ENCODE results near the gene GLRX3.
"Not testable (repeated sequence)": the region's sequence is repeated elsewhere in the genome, so short reads cannot be mapped to it uniquely, and the experiment has no call there.

DNA sequence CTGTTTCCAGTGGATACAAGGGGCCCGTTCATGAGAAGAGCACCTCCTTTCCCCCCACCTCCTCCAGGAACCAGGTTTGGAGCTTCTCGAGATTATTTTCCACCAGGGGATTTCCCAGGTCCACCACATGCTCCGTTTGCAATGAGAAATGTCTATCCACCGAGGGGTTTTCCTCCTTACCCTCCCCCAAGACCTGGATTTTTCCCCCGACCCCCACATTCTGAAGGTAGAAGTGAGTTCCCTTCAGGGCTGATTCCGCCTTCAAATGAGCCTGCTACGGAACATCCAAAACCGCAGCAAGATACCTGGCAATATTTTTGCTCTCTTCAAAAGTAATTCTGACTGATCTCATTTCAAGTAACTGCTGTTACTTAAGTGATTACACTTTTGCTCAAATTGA lies 28.0 kb upstream of the GLRX3 start:
- TF ChIP-seq, protein P1, sequence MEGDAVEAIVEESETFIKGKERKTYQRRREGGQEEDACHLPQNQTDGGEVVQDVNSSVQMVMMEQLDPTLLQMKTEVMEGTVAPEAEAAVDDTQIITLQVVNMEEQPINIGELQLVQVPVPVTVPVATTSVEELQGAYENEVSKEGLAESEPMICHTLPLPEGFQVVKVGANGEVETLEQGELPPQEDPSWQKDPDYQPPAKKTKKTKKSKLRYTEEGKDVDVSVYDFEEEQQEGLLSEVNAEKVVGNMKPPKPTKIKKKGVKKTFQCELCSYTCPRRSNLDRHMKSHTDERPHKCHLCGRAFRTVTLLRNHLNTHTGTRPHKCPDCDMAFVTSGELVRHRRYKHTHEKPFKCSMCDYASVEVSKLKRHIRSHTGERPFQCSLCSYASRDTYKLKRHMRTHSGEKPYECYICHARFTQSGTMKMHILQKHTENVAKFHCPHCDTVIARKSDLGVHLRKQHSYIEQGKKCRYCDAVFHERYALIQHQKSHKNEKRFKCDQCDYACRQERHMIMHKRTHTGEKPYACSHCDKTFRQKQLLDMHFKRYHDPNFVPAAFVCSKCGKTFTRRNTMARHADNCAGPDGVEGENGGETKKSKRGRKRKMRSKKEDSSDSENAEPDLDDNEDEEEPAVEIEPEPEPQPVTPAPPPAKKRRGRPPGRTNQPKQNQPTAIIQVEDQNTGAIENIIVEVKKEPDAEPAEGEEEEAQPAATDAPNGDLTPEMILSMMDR (IDR thresholded peaks at IDR 0.05): not testable (repeated sequence)
- TF ChIP-seq POLR2AphosphoS5, TCF7L2 (IDR thresholded peaks at IDR 0.05; ENCODE audit: low read depth, low read length): not testable (repeated sequence)
- TF ChIP-seq, protein P2, sequence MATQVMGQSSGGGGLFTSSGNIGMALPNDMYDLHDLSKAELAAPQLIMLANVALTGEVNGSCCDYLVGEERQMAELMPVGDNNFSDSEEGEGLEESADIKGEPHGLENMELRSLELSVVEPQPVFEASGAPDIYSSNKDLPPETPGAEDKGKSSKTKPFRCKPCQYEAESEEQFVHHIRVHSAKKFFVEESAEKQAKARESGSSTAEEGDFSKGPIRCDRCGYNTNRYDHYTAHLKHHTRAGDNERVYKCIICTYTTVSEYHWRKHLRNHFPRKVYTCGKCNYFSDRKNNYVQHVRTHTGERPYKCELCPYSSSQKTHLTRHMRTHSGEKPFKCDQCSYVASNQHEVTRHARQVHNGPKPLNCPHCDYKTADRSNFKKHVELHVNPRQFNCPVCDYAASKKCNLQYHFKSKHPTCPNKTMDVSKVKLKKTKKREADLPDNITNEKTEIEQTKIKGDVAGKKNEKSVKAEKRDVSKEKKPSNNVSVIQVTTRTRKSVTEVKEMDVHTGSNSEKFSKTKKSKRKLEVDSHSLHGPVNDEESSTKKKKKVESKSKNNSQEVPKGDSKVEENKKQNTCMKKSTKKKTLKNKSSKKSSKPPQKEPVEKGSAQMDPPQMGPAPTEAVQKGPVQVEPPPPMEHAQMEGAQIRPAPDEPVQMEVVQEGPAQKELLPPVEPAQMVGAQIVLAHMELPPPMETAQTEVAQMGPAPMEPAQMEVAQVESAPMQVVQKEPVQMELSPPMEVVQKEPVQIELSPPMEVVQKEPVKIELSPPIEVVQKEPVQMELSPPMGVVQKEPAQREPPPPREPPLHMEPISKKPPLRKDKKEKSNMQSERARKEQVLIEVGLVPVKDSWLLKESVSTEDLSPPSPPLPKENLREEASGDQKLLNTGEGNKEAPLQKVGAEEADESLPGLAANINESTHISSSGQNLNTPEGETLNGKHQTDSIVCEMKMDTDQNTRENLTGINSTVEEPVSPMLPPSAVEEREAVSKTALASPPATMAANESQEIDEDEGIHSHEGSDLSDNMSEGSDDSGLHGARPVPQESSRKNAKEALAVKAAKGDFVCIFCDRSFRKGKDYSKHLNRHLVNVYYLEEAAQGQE (IDR thresholded peaks at IDR 0.05; ENCODE audit: insufficient read depth in 1 of 2, low read depth in 2 of 2, low read length in 1 of 2): not testable (repeated sequence)

All from Panc1 (cell line).